H1 (cell line): ENCODE data around the gene DYNLT1. TPM values are rescaled to one million over a fixed set of nuclear protein-coding genes. Genes with fewer than 3 reads are reported as not detected.

ENCODE experiments used
- CHD2 ChIP-seq: IDR thresholded peaks from 2 replicates; pipeline ENCODE4 v1.6.1; 2012; ENCODE audit warnings: low read length, improper control_type of control experiment
- CHD7 ChIP-seq: fragments of 300-600 bp; sonication (generic); IDR thresholded peaks from 2 replicates; pipeline ENCODE4 v1.7.1; 2012; ENCODE audit warnings: low read length, moderate library complexity, mild to moderate bottlenecking, inconsistent platforms; ENCODE audit not compliant: insufficient replicate concordance
- JUND ChIP-seq: IDR thresholded peaks from 2 replicates; pipeline ENCODE4 v1.6.1; 2011; ENCODE audit warnings: mild to moderate bottlenecking, improper control_type of control experiment, low read length
- ZNF274 ChIP-seq: IDR thresholded peaks from 2 replicates; pipeline ENCODE4 v1.7.0; 2012; ENCODE audit warnings: low read length, borderline replicate concordance; ENCODE audit errors: extremely low read depth
- polyA plus RNA-seq, 7 experiments: library from polyadenylated mRNA; depleted of rRNA in 3 of 7; stranded (reverse) in 5 of 7; unstranded in 2 of 7; fragments of >200 nt in 5 of 7; fragments of 200-250 nt in 2 of 7; gene quantifications; 1 replicate in 5 of 7; 2 replicates in 1 of 7; 4 replicates in 1 of 7; pipeline versions ENCODE4 v1.2.1 to v1.2.3, GENCODE V29; 2011 to 2013; ENCODE audit warnings: missing spikeins in 2 of 7, mixed read lengths in 2 of 7
- total RNA-seq: library from RNA; stranded (reverse); fragmentation: NEBNext Ultra II Directional; extraction: Animal tissue kit (Norgen Biotek cat#: 25700); gene quantifications from 2 replicates; pipeline ENCODE4 v1.2.1, GENCODE V29; 2021

Gene DYNLT1
- total and polyA plus RNA-seq, 2 of the 8 experiments (the other 6 are each of a cell fraction or from before 2014, with no cell fraction given): 119 to 245 TPM

GRCh38 chr6:158660333-158660754, 15.8 kb upstream of the DYNLT1 start (continued):
- TF ChIP-seq CHD7: no peak
- TF ChIP-seq JUND: no peak
- no peak for TF ChIP-seq CHD2
- TF ChIP-seq ZNF274: no peak
